Adrenal gland (tissue), 5 donors: ENCODE results near the gene RBAK.

Source experiments
- CTCF ChIP-seq, 6 experiments: fragments of 450-650 bp in 4 of 6; fragments of 200-600 bp in 2 of 6; sonication (generic) in 1 of 6; IDR thresholded peaks; 1 replicate in 5 of 6; 2 replicates in 1 of 6; pipeline versions ENCODE4 v1.5.1 to v1.8.0; 2016 to 2021; ENCODE audit warnings: antibody characterized with exemption in 6 of 6, mild to moderate bottlenecking in 2 of 6, moderate library complexity in 1 of 6
- POLR2A ChIP-seq, 2 donors: fragments of 450-650 bp; IDR thresholded peaks; one replicate each; pipeline ENCODE4 v1.6.1; 2017; ENCODE audit warnings: antibody characterized with exemption in 2 of 2, mild to moderate bottlenecking in 2 of 2, moderate library complexity in 1 of 2
- donor health status: DM: no; HTN: no; CAD: no.

GRCh38 chr7:5070206-5070605 is 24.5 kb downstream of the RBAK start:
- TF ChIP-seq POLR2A (IDR thresholded peaks at IDR 0.05) (no peak), CTCF (IDR thresholded peaks at IDR 0.05) (no peak)
